Panc1 (cell line): ENCODE measurements around the gene MAMDC2.

Source experiments
- SIN3A ChIP-seq: IDR thresholded peaks from 2 replicates; pipeline ENCODE4 v1.6.1; 2012; ENCODE audit warnings: low read depth, mild to moderate bottlenecking, low read length, moderate library complexity, borderline replicate concordance; ENCODE audit not compliant: insufficient read depth
- TCF7L2 ChIP-seq: IDR thresholded peaks from 2 replicates; pipeline ENCODE4 v1.6.1; 2011; ENCODE audit warnings: mild to moderate bottlenecking, low read depth, low read length, inconsistent platforms
- TF ChIP-seq, protein P1 (sequence below): fragments of 450-650 bp; IDR thresholded peaks from 2 replicates; pipeline ENCODE4 v1.5.1; 2017; ENCODE audit warnings: mild to moderate bottlenecking
- TF ChIP-seq, protein P2 (sequence below), 2 experiments: IDR thresholded peaks; 2 replicates each; pipeline ENCODE4 v1.6.1; 2011 to 2012; ENCODE audit warnings: low read depth in 2 of 2, control low read depth in 1 of 2, low read length in 1 of 2, mild to moderate bottlenecking in 1 of 2, moderate library complexity in 1 of 2; ENCODE audit not compliant: insufficient read depth in 1 of 2

- TF ChIP-seq, protein P1, sequence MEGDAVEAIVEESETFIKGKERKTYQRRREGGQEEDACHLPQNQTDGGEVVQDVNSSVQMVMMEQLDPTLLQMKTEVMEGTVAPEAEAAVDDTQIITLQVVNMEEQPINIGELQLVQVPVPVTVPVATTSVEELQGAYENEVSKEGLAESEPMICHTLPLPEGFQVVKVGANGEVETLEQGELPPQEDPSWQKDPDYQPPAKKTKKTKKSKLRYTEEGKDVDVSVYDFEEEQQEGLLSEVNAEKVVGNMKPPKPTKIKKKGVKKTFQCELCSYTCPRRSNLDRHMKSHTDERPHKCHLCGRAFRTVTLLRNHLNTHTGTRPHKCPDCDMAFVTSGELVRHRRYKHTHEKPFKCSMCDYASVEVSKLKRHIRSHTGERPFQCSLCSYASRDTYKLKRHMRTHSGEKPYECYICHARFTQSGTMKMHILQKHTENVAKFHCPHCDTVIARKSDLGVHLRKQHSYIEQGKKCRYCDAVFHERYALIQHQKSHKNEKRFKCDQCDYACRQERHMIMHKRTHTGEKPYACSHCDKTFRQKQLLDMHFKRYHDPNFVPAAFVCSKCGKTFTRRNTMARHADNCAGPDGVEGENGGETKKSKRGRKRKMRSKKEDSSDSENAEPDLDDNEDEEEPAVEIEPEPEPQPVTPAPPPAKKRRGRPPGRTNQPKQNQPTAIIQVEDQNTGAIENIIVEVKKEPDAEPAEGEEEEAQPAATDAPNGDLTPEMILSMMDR = no peak
- TF ChIP-seq, protein P2, sequence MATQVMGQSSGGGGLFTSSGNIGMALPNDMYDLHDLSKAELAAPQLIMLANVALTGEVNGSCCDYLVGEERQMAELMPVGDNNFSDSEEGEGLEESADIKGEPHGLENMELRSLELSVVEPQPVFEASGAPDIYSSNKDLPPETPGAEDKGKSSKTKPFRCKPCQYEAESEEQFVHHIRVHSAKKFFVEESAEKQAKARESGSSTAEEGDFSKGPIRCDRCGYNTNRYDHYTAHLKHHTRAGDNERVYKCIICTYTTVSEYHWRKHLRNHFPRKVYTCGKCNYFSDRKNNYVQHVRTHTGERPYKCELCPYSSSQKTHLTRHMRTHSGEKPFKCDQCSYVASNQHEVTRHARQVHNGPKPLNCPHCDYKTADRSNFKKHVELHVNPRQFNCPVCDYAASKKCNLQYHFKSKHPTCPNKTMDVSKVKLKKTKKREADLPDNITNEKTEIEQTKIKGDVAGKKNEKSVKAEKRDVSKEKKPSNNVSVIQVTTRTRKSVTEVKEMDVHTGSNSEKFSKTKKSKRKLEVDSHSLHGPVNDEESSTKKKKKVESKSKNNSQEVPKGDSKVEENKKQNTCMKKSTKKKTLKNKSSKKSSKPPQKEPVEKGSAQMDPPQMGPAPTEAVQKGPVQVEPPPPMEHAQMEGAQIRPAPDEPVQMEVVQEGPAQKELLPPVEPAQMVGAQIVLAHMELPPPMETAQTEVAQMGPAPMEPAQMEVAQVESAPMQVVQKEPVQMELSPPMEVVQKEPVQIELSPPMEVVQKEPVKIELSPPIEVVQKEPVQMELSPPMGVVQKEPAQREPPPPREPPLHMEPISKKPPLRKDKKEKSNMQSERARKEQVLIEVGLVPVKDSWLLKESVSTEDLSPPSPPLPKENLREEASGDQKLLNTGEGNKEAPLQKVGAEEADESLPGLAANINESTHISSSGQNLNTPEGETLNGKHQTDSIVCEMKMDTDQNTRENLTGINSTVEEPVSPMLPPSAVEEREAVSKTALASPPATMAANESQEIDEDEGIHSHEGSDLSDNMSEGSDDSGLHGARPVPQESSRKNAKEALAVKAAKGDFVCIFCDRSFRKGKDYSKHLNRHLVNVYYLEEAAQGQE (IDR thresholded peaks at IDR 0.05; ENCODE audit: insufficient read depth in 1 of 2, low read depth in 2 of 2, low read length in 1 of 2) = no peak
- TF ChIP-seq TCF7L2 (no peak), SIN3A (no peak)
These were observed 219.8 kb downstream of the MAMDC2 start for GRCh38 chr9:70263421-70263820.
